Thyroid gland (tissue), 4 donors: ENCODE data around the gene ATXN7L2. TPM values are rescaled to one million over a fixed set of nuclear protein-coding genes. Genes with fewer than 3 reads are reported as not detected.

Experiments
- DNase-seq, 2 donors: peaks; one replicate each; pipeline ENCODE4 v3.0.0-alpha.2; 2019
- H3K27ac ChIP-seq, 3 donors: fragments of 200-600 bp; sonication (generic); 1 replicate in 2 of 3; 2 replicates in 1 of 3; pipeline ENCODE4 v1.5.1; 2016 to 2019; ENCODE audit warnings: mild to moderate bottlenecking in 1 of 3, moderate library complexity in 1 of 3
- H3K27me3 ChIP-seq: fragments of 200-600 bp; sonication (generic); one replicate; pipeline ENCODE4 v1.5.1; 2019
- H3K36me3 ChIP-seq, 2 donors: fragments of 200-600 bp; sonication (generic); one replicate each; pipeline ENCODE4 v1.5.1; 2016 to 2019
- H3K4me1 ChIP-seq, 2 donors: fragments of 200-600 bp; sonication (generic); one replicate each; pipeline ENCODE4 v1.5.1; 2017 to 2019
- H3K4me3 ChIP-seq, 3 donors: fragments of 200-600 bp; sonication (generic); replicated peaks in 1 of 3; 1 replicate in 2 of 3; 2 replicates in 1 of 3; pipeline ENCODE4 v1.5.1; 2016; ENCODE audit warnings: mild to moderate bottlenecking in 1 of 3
- H3K9me3 ChIP-seq: fragments of 200-600 bp; sonication (generic); one replicate; pipeline ENCODE4 v1.5.1; 2017
- POLR2A ChIP-seq, 2 donors: fragments of 450-650 bp; IDR thresholded peaks; one replicate each; pipeline ENCODE4 v1.6.1; 2017; ENCODE audit warnings: antibody characterized with exemption in 2 of 2, mild to moderate bottlenecking in 2 of 2, moderate library complexity in 1 of 2
- WGBS, 2 donors: methylation state at CpG; one replicate each; pipeline ENCODE4 v1.1.5; 2017; 5-methylcytosine and 5-hydroxymethylcytosine counted together
- intact Hi-C: fragments of 100-400 bp; cut with DNase I; formaldehyde crosslinking; loops from one replicate; pipeline ENCODE4 v1.15.1; 2023
- total RNA-seq, 4 donors: library from RNA; depleted of rRNA; stranded (reverse); fragments of >200 nt; gene quantifications; one replicate each; pipeline ENCODE4 v1.2.3, GENCODE V29; 2016
- TF ChIP-seq, protein P1 (sequence below), 6 experiments: fragments of 200-600 bp in 3 of 6; fragments of 450-650 bp in 3 of 6; sonication (generic) in 3 of 6; IDR thresholded peaks; one replicate each; pipeline ENCODE4 v1.5.1; 2016 to 2019; ENCODE audit warnings: antibody characterized with exemption in 6 of 6, mild to moderate bottlenecking in 2 of 6, inconsistent platforms in 1 of 6, moderate library complexity in 1 of 6

ATXN7L2 gene
- total RNA-seq, 4 donors from 2014 or later, result 5.8 to 11.7 (median 8.4) TPM

DNA sequence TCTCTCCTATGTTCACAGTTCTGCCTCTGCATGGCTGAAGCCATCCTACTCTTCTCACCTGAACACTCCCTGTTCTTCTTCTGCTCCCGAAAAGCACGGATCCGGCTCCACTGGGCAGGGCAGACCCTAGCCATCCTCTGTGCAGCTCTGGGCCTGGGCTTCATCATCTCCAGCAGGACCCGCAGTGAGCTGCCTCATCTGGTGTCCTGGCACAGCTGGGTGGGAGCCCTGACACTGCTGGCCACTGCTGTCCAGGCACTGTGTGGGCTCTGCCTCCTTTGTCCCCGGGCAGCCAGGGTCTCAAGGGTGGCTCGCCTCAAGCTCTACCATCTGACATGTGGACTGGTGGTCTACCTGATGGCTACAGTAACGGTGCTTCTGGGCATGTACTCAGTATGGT lies 12.0 kb downstream of the ATXN7L2 start:
- peaks cover 21 to 24% of the 10 kb centered on the region in 2 donors for H3K36me3 ChIP-seq
- 91 to 100% methylated on average over 3 to 4 of the region's 7 CpGs for WGBS, 2 donors
- no peaks in the 10 kb centered on the region for H3K9me3 ChIP-seq
- H3K27ac ChIP-seq, result no peak overlapping the region
- H3K27me3 ChIP-seq, result no peaks in the 10 kb centered on the region
- TF ChIP-seq, protein P1, sequence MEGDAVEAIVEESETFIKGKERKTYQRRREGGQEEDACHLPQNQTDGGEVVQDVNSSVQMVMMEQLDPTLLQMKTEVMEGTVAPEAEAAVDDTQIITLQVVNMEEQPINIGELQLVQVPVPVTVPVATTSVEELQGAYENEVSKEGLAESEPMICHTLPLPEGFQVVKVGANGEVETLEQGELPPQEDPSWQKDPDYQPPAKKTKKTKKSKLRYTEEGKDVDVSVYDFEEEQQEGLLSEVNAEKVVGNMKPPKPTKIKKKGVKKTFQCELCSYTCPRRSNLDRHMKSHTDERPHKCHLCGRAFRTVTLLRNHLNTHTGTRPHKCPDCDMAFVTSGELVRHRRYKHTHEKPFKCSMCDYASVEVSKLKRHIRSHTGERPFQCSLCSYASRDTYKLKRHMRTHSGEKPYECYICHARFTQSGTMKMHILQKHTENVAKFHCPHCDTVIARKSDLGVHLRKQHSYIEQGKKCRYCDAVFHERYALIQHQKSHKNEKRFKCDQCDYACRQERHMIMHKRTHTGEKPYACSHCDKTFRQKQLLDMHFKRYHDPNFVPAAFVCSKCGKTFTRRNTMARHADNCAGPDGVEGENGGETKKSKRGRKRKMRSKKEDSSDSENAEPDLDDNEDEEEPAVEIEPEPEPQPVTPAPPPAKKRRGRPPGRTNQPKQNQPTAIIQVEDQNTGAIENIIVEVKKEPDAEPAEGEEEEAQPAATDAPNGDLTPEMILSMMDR (IDR thresholded peaks at IDR 0.05), result no peak
- no peak for TF ChIP-seq POLR2A (IDR thresholded peaks at IDR 0.05)
- DNase-seq, result no peak
- no peak overlapping the region for H3K4me3 ChIP-seq
- intact Hi-C loops, result no loop called here
- peaks cover 10 to 23% of the 10 kb centered on the region in 2 donors for H3K4me1 ChIP-seq

DNA sequence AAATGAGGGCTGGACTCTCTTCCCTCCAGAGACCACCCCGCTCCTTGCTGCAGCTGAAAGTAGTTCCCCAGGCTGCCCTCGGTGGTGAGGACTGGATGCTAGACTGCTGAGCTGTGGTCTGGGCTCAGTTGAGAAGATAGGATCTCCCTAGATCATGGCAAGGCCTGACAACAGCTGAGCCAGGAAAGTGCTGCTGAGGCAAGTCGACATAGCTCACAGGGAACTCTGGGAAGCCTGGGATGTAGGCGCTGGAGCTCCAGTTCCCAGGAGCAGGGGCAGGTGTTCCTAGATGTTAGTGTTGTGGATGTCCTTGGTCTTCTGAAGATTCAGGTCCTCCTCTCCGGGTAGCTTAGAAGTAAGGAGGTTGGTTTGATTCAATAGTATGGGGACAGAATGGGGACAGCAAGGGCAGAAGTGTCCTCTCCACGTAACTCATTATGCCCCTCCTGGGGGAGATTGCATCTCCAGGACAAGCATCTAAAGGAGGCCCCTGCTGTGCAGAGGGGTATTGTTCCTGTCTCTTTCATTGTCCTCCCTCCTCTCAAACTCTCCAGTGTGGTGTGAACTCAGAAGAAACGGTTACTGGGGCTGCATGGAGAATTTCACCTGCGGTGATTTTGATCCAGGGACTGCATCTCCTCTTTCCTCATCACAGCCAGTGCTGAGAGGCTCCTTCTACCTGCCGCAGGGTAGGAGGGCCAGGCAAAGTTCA lies 13.9 kb downstream of the ATXN7L2 start:
- intact Hi-C loops, result no loop called here
- 65 to 66% methylated on average over 9 of the region's 9 CpGs for WGBS, 2 donors
- Histone ChIP-seq H3K27ac (no peak overlapping the region), H3K4me3 (no peak overlapping the region), H3K27me3 (no peaks in the 10 kb centered on the region), H3K36me3 (peaks cover 21 to 25% of the 10 kb centered on the region in 2 donors), H3K4me1 (peaks cover 10 to 23% of the 10 kb centered on the region in 2 donors), H3K9me3 (no peaks in the 10 kb centered on the region)
- TF ChIP-seq, protein P1 (IDR thresholded peaks at IDR 0.05), result no peak
- no peak for TF ChIP-seq POLR2A (IDR thresholded peaks at IDR 0.05)
- DNase-seq, result no peak

DNA sequence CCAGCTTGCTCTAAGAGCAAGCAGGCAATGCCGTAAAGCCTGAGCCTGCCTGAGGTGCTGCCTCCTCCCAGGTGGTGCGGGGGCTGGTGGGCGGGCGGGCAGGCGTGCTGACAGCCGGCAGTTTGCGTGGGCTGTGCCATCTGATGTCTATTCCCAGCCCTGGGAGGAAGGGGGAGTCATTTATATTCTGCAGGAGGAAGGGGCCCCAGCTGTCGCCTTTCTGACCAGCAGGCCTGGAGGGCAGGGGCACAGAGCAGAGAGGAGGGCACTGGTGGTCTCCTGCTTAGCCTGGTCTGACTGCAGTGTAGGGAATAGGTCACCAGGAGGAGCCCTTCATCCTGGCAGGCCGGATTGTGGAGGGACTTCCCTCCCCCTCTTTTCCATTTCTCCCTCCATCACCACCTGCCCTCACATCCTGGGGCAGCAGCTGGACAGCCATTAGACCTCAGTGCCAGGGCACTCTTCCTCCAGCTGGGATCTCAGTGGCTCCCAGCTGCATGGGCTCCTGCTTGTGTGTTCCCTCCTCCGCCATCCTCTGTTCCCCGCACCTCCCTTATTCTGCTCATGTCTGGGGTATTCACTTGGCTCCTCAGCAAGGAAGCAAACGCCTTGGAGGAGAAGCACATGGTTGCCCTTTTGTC lies 14.6 kb downstream of the ATXN7L2 start:
- no peak overlapping the region for H3K27ac ChIP-seq
- peaks cover 21 to 25% of the 10 kb centered on the region in 2 donors for H3K36me3 ChIP-seq

DNA sequence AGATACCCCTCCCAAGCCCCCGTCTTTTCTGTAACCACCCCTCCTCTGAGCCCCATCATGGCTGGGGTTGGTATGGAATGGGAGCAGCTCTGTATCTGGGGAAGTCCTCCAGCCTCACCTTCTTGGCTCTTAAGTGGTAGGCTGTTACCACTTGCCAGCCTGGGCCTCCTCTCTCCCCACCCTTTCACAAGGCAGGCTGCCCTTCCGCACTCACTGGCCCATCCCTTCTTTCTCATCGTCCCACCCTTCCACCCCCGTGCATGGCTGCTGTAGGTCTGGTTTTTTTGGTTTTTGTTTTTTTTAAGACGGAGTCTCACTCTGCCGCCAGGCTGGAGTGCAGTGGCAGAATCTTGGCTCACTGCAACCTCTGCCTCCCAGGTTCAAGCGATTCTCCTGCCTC lies 15.4 kb downstream of the ATXN7L2 start:
- peak in 1 of 2 donors; percentile 28 for DNase-seq
- Histone ChIP-seq H3K36me3 (peaks cover 21 to 25% of the 10 kb centered on the region in 2 donors), H3K9me3 (no peaks in the 10 kb centered on the region), H3K4me1 (peaks cover 12 to 17% of the 10 kb centered on the region in 2 donors), H3K27ac (no peak overlapping the region), H3K27me3 (no peaks in the 10 kb centered on the region), H3K4me3 (no peak overlapping the region)
- TF ChIP-seq POLR2A (IDR thresholded peaks at IDR 0.05), result no peak
- TF ChIP-seq, protein P1 (IDR thresholded peaks at IDR 0.05), result no peak
- intact Hi-C loops, result no loop called here
- WGBS, 2 donors, result 69 to 80% methylated on average over 7 of the region's 7 CpGs

More for the DNA sequence above, 14.6 kb downstream of the ATXN7L2 start:
- intact Hi-C loops, result no loop called here
- H3K27me3 ChIP-seq, result no peaks in the 10 kb centered on the region
- H3K4me3 ChIP-seq, result no peak overlapping the region
- TF ChIP-seq, protein P1 (IDR thresholded peaks at IDR 0.05), result peak in 3 of 6 experiments; percentile 31 to 43 (median 37)
- no peak for TF ChIP-seq POLR2A (IDR thresholded peaks at IDR 0.05)
- H3K4me1 ChIP-seq, result peaks cover 10 to 19% of the 10 kb centered on the region in 2 donors
- no peak for DNase-seq
- 75 to 81% methylated on average over 9 to 10 of the region's 12 CpGs for WGBS, 2 donors
- no peaks in the 10 kb centered on the region for H3K9me3 ChIP-seq
